IMR-90 (cell line): ENCODE results near the gene AFM. TPM values are rescaled to one million over a fixed set of nuclear protein-coding genes. Genes with fewer than 3 reads are reported as not detected.

Source experiments
- ATAC-seq: fragments of 200-7000 bp; cut with Tn5 transposase; 2 replicates; pipeline ENCODE4 v1.9.1; 2020; ENCODE audit warnings: low read depth, mild to moderate bottlenecking, moderate library complexity
- BruUV-seq: library from RNA; stranded (reverse); fragments of 400-500 nt; replicated peaks from 2 replicates; lab custom pipeline; 2021; lab: Mats Ljungman, UMichigan
- CTCF ChIA-PET: fragments of 300-600 bp; formaldehyde crosslinking; extraction: SDS; loops from one replicate; lab custom pipeline; 2021; ENCODE audit warnings: antibody characterized with exemption; lab: Yijun Ruan, JAX
- POLR2A ChIA-PET: fragments of 300-600 bp; sonication (Branson Sonifier 250); formaldehyde crosslinking; loops from one replicate; lab custom pipeline; 2022; ENCODE audit warnings: antibody characterized with exemption; ENCODE audit not compliant: unreplicated experiment; lab: Charles Lee
- DNase-seq: peaks from one replicate; pipeline ENCODE4 v3.0.0; 2013
- H2AFZ ChIP-seq: replicated peaks from 2 replicates; pipeline ENCODE3; 2013; ENCODE audit warnings: low read length, mild to moderate bottlenecking; ENCODE audit not compliant: poor library complexity
- H2AK5ac ChIP-seq: 2 replicates; pipeline ENCODE4 v1.6.1; 2013; ENCODE audit warnings: low read depth, low read length, inconsistent platforms
- H2AK9ac ChIP-seq: replicated peaks from 2 replicates; pipeline ENCODE3; 2013; ENCODE audit warnings: mild to moderate bottlenecking, low read depth, low read length, moderate library complexity; ENCODE audit not compliant: poor library complexity
- H2BK120ac ChIP-seq: 2 replicates; pipeline ENCODE4 v1.6.1; 2013; ENCODE audit warnings: low read depth, low read length, inconsistent platforms
- H2BK15ac ChIP-seq: 3 replicates; pipeline ENCODE4 v1.6.1; 2013; ENCODE audit warnings: low read depth, low read length, inconsistent platforms
- H2BK20ac ChIP-seq: 2 replicates; pipeline ENCODE4 v1.6.1; 2013; ENCODE audit warnings: low read depth, mild to moderate bottlenecking, inconsistent platforms, low read length, moderate library complexity
- H2BK5ac ChIP-seq: 2 replicates; pipeline ENCODE4 v1.6.1; 2013; ENCODE audit warnings: mild to moderate bottlenecking, low read depth, low read length, inconsistent platforms; ENCODE audit not compliant: poor library complexity, severe bottlenecking
- H3K14ac ChIP-seq: replicated peaks from 2 replicates; pipeline ENCODE4 v1.6.1; 2013; ENCODE audit warnings: low read depth, low read length, inconsistent platforms
- H3K18ac ChIP-seq: 2 replicates; pipeline ENCODE4 v1.6.1; 2013; ENCODE audit warnings: low read depth, low read length, control low read depth
- H3K23ac ChIP-seq: 2 replicates; pipeline ENCODE4 v1.6.1; 2013; ENCODE audit warnings: low read depth, low read length, inconsistent platforms
- H3K27ac ChIP-seq: 2 replicates; pipeline ENCODE4 v1.5.1; 2013; ENCODE audit warnings: mild to moderate bottlenecking, control low read depth, low read length; ENCODE audit not compliant: insufficient read depth
- H3K27me3 ChIP-seq: 2 replicates; pipeline ENCODE4 v1.6.1; 2013; ENCODE audit warnings: low read length; ENCODE audit not compliant: control insufficient read depth, insufficient read depth
- H3K36me3 ChIP-seq: 2 replicates; pipeline ENCODE4 v1.6.1; 2013; ENCODE audit warnings: low read length, mixed read lengths; ENCODE audit not compliant: control insufficient read depth, insufficient read depth
- H3K4ac ChIP-seq: 2 replicates; pipeline ENCODE4 v1.6.1; 2013; ENCODE audit warnings: low read depth, low read length, inconsistent platforms
- H3K4me1 ChIP-seq: 2 replicates; pipeline ENCODE4 v1.6.1; 2013; ENCODE audit warnings: low read length, mixed read lengths; ENCODE audit not compliant: control insufficient read depth, insufficient read depth
- H3K4me2 ChIP-seq: 2 replicates; pipeline ENCODE4 v1.6.1; 2013; ENCODE audit warnings: low read depth, mild to moderate bottlenecking, control low read depth, low read length, moderate library complexity
- H3K4me3 ChIP-seq: 2 replicates; pipeline ENCODE4 v1.5.1; 2013; ENCODE audit warnings: low read depth, mild to moderate bottlenecking, control low read depth, low read length, moderate library complexity; ENCODE audit not compliant: insufficient read depth
- H3K56ac ChIP-seq: 2 replicates; pipeline ENCODE4 v1.6.1; 2013; ENCODE audit warnings: low read length, inconsistent platforms; ENCODE audit not compliant: insufficient read depth; ENCODE audit errors: extremely low read depth
- H3K79me1 ChIP-seq, 2 experiments: 2 replicates each; pipeline ENCODE4 v1.6.1; 2013; ENCODE audit warnings: low read length in 2 of 2, inconsistent platforms in 1 of 2, low read depth in 1 of 2
- H3K9ac ChIP-seq: 2 replicates; pipeline ENCODE4 v1.6.1; 2013; ENCODE audit warnings: low read depth, low read length, control low read depth
- H3K9me1 ChIP-seq: 2 replicates; pipeline ENCODE4 v1.6.1; 2013; ENCODE audit warnings: low read length, inconsistent platforms; ENCODE audit not compliant: insufficient read depth
- H3K9me3 ChIP-seq: 2 replicates; pipeline ENCODE4 v1.6.1; 2013; ENCODE audit warnings: low read length; ENCODE audit not compliant: control insufficient read depth, insufficient read depth
- H4K20me1 ChIP-seq: 2 replicates; pipeline ENCODE4 v1.6.1; 2013; ENCODE audit warnings: low read length, inconsistent platforms; ENCODE audit not compliant: insufficient read depth
- H4K5ac ChIP-seq: 2 replicates; pipeline ENCODE4 v1.6.1; 2013; ENCODE audit warnings: mild to moderate bottlenecking, low read depth, low read length, control low read depth
- H4K8ac ChIP-seq, 2 experiments: 2 replicates each; pipeline ENCODE4 v1.6.1; 2013; ENCODE audit warnings: low read depth in 2 of 2, low read length in 2 of 2, control low read depth in 1 of 2, inconsistent platforms in 1 of 2
- H4K91ac ChIP-seq: 2 replicates; pipeline ENCODE4 v1.6.1; 2013; ENCODE audit warnings: low read depth, low read length, inconsistent platforms; ENCODE audit not compliant: insufficient read depth
- BHLHE40 ChIP-seq: fragments of 150-350 bp; IDR thresholded peaks from 2 replicates; pipeline ENCODE4 v1.6.1; 2016; ENCODE audit warnings: mild to moderate bottlenecking, low read depth, low read length
- FOS ChIP-seq: fragments of 150-350 bp; IDR thresholded peaks from 2 replicates; pipeline ENCODE4 v1.6.1; 2016; ENCODE audit warnings: low read depth, low read length
- NFE2L2 ChIP-seq: fragments of 150-350 bp; IDR thresholded peaks from 2 replicates; pipeline ENCODE4 v1.6.1; 2016; ENCODE audit warnings: low read depth, mild to moderate bottlenecking, low read length
- RAD21 ChIP-seq: IDR thresholded peaks from 2 replicates; pipeline ENCODE4 v1.6.1; 2012; ENCODE audit warnings: low read length, improper control_type of control experiment
- SMC3 ChIP-seq: fragments of 150-350 bp; IDR thresholded peaks from 2 replicates; pipeline ENCODE4 v1.6.1; 2016; ENCODE audit warnings: low read depth, mild to moderate bottlenecking, antibody characterized with exemption, low read length, moderate library complexity
- WGBS, 2 experiments: methylation state at CpG; one replicate each; pipeline versions ENCODE4 v1.1.5 to v1.1.7; 2013; ENCODE audit warnings: missing lambda C conversion rate in 2 of 2; ENCODE audit not compliant: insufficient read length in 1 of 2; ENCODE audit errors: extremely low coverage in 2 of 2; 5-methylcytosine and 5-hydroxymethylcytosine counted together
- dilution Hi-C: fragments of 300-500 bp; cut with HindIII; formaldehyde crosslinking; loops from one replicate; pipeline ENCODE4 v1.14.3; 2018; ENCODE audit warnings: low sequenced_read_pairs; ENCODE audit not compliant: unreplicated experiment
- in situ Hi-C: fragments of 300-500 bp; cut with MboI; formaldehyde crosslinking; loops from 3 replicates; pipeline ENCODE4 v1.14.3; 2019; ENCODE audit warnings: low sequenced_read_pairs, inconsistent platforms, mixed read lengths
- intact Hi-C: fragments of 100-400 bp; cut with micrococcal nuclease; formaldehyde crosslinking; loops from 2 replicates; pipeline ENCODE4 v1.10.0; 2022
- polyA plus RNA-seq, 3 experiments: library from polyadenylated mRNA; depleted of rRNA; stranded (reverse); fragments of >200 nt; gene quantifications; 2 replicates each; pipeline ENCODE4 v1.2.3, GENCODE V29; 2012; ENCODE audit warnings: low replicate concordance in 1 of 3
- total RNA-seq: library from RNA; depleted of rRNA; stranded (reverse); fragments of >200 nt; gene quantifications from 2 replicates; pipeline ENCODE4 v1.2.3, GENCODE V29; 2012
- TF ChIP-seq, protein P1 (sequence below): conservative IDR thresholded peaks from 2 replicates; pipeline ENCODE4 v1.5.1; 2012; ENCODE audit warnings: mild to moderate bottlenecking, low read depth, low read length, improper control_type of control experiment

Gene AFM
- total and polyA plus RNA-seq, 2 of the 4 experiments (the other 2 are of a cell fraction): not detected

DNA sequence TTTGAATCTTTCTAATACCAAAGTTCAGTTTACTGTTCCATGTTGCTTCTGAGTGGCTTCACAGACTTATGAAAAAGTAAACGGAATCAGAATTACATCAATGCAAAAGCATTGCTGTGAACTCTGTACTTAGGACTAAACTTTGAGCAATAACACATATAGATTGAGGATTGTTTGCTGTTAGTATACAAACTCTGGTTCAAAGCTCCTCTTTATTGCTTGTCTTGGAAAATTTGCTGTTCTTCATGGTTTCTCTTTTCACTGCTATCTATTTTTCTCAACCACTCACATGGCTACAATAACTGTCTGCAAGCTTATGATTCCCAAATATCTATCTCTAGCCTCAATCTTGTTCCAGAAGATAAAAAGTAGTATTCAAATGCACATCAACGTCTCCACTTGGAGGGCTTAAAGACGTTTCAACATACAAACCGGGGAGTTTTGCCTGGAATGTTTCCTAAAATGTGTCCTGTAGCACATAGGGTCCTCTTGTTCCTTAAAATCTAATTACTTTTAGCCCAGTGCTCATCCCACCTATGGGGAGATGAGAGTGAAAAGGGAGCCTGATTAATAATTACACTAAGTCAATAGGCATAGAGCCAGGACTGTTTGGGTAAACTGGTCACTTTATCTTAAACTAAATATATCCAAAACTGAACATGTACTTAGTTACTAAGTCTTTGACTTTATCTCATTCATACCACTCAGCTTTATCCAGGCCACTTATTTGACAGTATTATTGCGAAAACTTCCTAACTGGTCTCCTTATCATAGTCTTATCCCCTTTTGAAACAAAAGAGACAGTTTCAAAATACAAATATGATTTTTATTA lies 49.2 kb upstream of the AFM start:
- Histone ChIP-seq H4K8ac (no peak overlapping the region), H3K4me1 (no peaks in the 10 kb centered on the region), H3K9me3 (no peaks in the 10 kb centered on the region), H3K4me3 (no peak overlapping the region), H3K4ac (no peak overlapping the region), H4K20me1 (no peaks in the 10 kb centered on the region), H3K56ac (no peak overlapping the region), H3K79me1 (no peaks in the 10 kb centered on the region), H3K4me2 (no peak overlapping the region), H2BK120ac (no peak overlapping the region), H2AK9ac (no peak overlapping the region), H3K27me3 (peaks cover 7% of the 10 kb centered on the region), H3K9me1 (no peaks in the 10 kb centered on the region), H3K36me3 (no peaks in the 10 kb centered on the region), H2BK20ac (no peak overlapping the region), H3K23ac (no peak overlapping the region), H2AFZ (no peak overlapping the region), H3K18ac (no peak overlapping the region), H4K5ac (no peak overlapping the region), H3K14ac (no peak overlapping the region), H4K91ac (no peak overlapping the region), H2AK5ac (no peak overlapping the region), H3K9ac (no peak overlapping the region), H3K27ac (no peak overlapping the region), H2BK15ac (no peak overlapping the region), H2BK5ac (no peak overlapping the region)
- TF ChIP-seq SMC3 (no peak), NFE2L2 (no peak), FOS (no peak), RAD21 (no peak), BHLHE40 (no peak)
- TF ChIP-seq, protein P1, sequence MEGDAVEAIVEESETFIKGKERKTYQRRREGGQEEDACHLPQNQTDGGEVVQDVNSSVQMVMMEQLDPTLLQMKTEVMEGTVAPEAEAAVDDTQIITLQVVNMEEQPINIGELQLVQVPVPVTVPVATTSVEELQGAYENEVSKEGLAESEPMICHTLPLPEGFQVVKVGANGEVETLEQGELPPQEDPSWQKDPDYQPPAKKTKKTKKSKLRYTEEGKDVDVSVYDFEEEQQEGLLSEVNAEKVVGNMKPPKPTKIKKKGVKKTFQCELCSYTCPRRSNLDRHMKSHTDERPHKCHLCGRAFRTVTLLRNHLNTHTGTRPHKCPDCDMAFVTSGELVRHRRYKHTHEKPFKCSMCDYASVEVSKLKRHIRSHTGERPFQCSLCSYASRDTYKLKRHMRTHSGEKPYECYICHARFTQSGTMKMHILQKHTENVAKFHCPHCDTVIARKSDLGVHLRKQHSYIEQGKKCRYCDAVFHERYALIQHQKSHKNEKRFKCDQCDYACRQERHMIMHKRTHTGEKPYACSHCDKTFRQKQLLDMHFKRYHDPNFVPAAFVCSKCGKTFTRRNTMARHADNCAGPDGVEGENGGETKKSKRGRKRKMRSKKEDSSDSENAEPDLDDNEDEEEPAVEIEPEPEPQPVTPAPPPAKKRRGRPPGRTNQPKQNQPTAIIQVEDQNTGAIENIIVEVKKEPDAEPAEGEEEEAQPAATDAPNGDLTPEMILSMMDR: no peak
- intact Hi-C loops (no loop called here), dilution Hi-C loops (no loop called here), in situ Hi-C loops (no loop called here)
- no peak for ATAC-seq
- no CpG with 5 or more reads among the region's 5 CpGs for WGBS, 2 experiments
- BruUV-seq: no TSS peak
- ChIA-PET POLR2A (no interaction called here), CTCF (interaction anchor here (0.6 to 2.0 kb wide), 2 partner anchors 14 to 117 kb away, joined by 4 to 6 read pairs; no protein-coding TSS in a partner anchor)
- DNase-seq: no peak
